ENCODE data around the gene PSME2. TPM values are rescaled to one million over a fixed set of nuclear protein-coding genes. Genes with fewer than 3 reads are reported as not detected.
A peak's percentile ranks its signal among the peaks of the same experiment; 100 is the strongest.

The PSME2 gene
- total and polyA plus RNA-seq, 2 of the 13 experiments (the other 11 are each of a cell fraction or from before 2014, with no cell fraction given) = 332 to 716 TPM

DNA sequence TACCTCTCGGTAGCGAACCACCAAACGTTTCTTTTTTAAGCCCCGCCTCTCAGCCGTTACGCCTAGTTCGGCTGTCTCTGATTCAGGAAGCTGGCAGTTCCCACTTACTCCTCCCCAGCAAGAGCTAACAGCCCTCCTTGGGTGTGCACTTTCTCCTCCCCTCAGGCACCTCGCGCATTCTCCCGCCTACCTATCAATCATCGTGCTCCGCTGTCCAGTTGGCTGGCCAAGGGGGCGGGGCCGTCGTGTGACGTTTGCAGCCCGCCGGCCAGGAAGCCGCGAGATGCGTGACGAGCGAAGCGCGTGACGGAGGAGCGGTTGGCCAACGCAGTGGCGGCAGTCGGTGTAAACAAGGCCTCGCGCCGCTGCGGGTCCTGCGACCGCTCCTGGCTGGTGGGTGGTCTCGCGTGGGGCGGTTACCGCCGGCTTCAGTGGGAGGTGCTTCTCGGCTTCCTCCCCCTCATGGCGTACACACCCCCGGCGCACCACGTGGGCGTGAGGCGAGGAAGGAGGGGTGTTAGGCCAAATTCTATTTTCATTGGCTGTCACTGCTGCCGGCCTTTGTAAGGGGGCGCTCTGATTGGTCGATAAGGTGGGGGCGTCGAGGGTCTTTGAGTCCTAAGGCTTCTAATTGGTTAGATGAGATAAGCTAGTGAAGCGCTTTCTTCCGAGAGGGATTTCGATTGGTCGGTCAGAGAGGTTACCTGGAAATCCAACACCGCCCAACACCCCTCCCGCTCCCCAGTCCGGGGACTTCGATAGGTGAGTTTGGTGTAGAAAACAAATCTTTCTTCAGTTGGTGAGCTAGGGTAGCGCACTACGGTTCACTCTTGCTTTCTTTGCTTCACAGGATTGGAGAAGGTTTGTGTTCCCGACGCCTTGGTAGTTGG is 31.6 kb downstream of the PSME2 start, which contains the start of the genes DCAF11 and NRL (continued):
- TF ChIP-seq DMTF1 (CRISPR knock-in tag; IDR thresholded peaks at IDR 0.05) (peak; percentile 51; the same call in 1 of the 2 replicates), NFRKB (IDR thresholded peaks at IDR 0.05) (no peak), ZNF441 (CRISPR knock-in tag; IDR thresholded peaks at IDR 0.05; ENCODE audit: borderline replicate concordance) (peak; percentile 78), ZNF557 (CRISPR knock-in tag; IDR thresholded peaks at IDR 0.05) (no peak; the same call in none of the 2 replicates), GATAD1 (CRISPR knock-in tag; IDR thresholded peaks at IDR 0.05) (peak; percentile 91), ZFP1 (CRISPR knock-in tag; IDR thresholded peaks at IDR 0.05) (no peak; the same call in 1 of the 2 replicates), AGO1 (IDR thresholded peaks at IDR 0.05; ENCODE audit: low read depth, low read length, poor library complexity, severe bottlenecking) (peak; percentile 87), ZNF609 (CRISPR knock-in tag; IDR thresholded peaks at IDR 0.05; ENCODE audit: borderline replicate concordance) (peak; percentile 83), ZNF12 (CRISPR knock-in tag; IDR thresholded peaks at IDR 0.05) (peak; percentile 87), IKZF1 (IDR thresholded peaks at IDR 0.05) (no peak), ZNF646 (CRISPR knock-in tag; IDR thresholded peaks at IDR 0.05) (no peak)
- TF ChIP-seq, protein P1, sequence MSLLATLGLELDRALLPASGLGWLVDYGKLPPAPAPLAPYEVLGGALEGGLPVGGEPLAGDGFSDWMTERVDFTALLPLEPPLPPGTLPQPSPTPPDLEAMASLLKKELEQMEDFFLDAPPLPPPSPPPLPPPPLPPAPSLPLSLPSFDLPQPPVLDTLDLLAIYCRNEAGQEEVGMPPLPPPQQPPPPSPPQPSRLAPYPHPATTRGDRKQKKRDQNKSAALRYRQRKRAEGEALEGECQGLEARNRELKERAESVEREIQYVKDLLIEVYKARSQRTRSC (CRISPR knock-in tag; IDR thresholded peaks at IDR 0.05; ENCODE audit: low read depth) = 0 out of 2 replicates have a peak, but pooled peaks have one; percentile 28
